ENCODE data around the gene MYO19. TPM values are rescaled to one million over a fixed set of nuclear protein-coding genes. Genes with fewer than 3 reads are reported as not detected.

Gene MYO19
- total and polyA plus RNA-seq, 9 of the 15 experiments (the other 6 are each of a cell fraction or from before 2014, with no cell fraction given), result 21.6 to 176 (median 129) TPM

- TF ChIP-seq STAT6 (CRISPR knock-in tag; IDR thresholded peaks at IDR 0.05) (no peak), ZNF668 (CRISPR knock-in tag; IDR thresholded peaks at IDR 0.05) (no peak), ATF3 (IDR thresholded peaks at IDR 0.05) (peak; percentile 90), ATF3 (CRISPR knock-in tag; conservative IDR thresholded peaks at IDR 0.05) (no peak; the same call in 1 of the 2 replicates), JUN (IDR thresholded peaks at IDR 0.05; ENCODE audit: borderline replicate concordance, low read depth, low read length) (peak; percentile 86), JUN (CRISPR knock-in tag; IDR thresholded peaks at IDR 0.05; ENCODE audit: borderline replicate concordance) (no peak), ZBTB2 (IDR thresholded peaks at IDR 0.05) (peak; percentile 27; the same call in 1 of the 2 replicates), E2F3 (CRISPR knock-in tag; IDR thresholded peaks at IDR 0.05) (no peak), TBP (optimal IDR thresholded peaks at IDR 0.05; ENCODE audit: low read depth, low read length) (no peak), KLF16 (IDR thresholded peaks at IDR 0.05) (no peak), ESRRB (CRISPR knock-in tag; IDR thresholded peaks at IDR 0.05; ENCODE audit: borderline replicate concordance) (no peak), RNF219 (CRISPR knock-in tag; IDR thresholded peaks at IDR 0.05) (no peak), ZNF79 (CRISPR knock-in tag; IDR thresholded peaks at IDR 0.05; ENCODE audit: low read depth) (no peak), ZFP91 (CRISPR knock-in tag; IDR thresholded peaks at IDR 0.05) (no peak), ZNF785 (CRISPR knock-in tag; IDR thresholded peaks at IDR 0.05) (no peak), CBFB (CRISPR knock-in tag; IDR thresholded peaks at IDR 0.05) (no peak), ZNF780A (CRISPR knock-in tag; IDR thresholded peaks at IDR 0.05) (no peak), C11orf30 (IDR thresholded peaks at IDR 0.05; ENCODE audit: low read depth) (peak; percentile 44; the same call in 1 of the 2 replicates), ZEB2 (IDR thresholded peaks at IDR 0.05) (0 out of 2 replicates have a peak, but pooled peaks have one; percentile 58), EZH2 (IDR thresholded peaks at IDR 0.05; ENCODE audit: borderline replicate concordance, low read depth, low read length) (no peak), ZNF41 (CRISPR knock-in tag; conservative IDR thresholded peaks at IDR 0.05) (no peak), BRF1 (IDR thresholded peaks at IDR 0.05; ENCODE audit: borderline replicate concordance, extremely low read depth, insufficient read length) (no peak)
Measured at GRCh38 chr17:36529121-36529520, 5.5 kb downstream of the MYO19 start (continued).

Data from K562 (cell line).